CD4-positive, alpha-beta T cell treated with Interleukin-21 for 1 hour (primary cell): ENCODE measurements around the gene TEP1.

ENCODE experiments used
- DNase-seq: peaks from one replicate; pipeline ENCODE4 v3.0.0-alpha.2; 2020

TEP1 gene

GRCh38 chr14:20334017-20334416 is 79.3 kb downstream of the TEP1 start:
- no peak for DNase-seq

DNA sequence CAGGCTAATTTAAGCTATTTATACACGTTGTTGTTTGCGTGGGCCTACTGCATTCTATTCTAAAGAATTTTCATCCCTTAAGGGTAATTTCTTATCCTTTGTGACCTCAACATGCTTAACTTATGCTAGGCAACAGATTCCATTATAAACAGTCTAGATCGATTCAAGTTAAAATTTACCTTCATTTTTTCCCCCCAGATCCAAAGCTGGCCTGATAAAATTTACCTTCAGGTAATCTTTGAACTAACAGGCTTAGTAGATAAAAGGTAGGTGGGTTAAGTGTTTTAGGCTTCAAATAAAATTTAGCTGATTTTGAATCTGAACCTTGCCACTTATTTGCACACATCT is 79.8 kb downstream of the TEP1 start:
- DNase-seq, result no peak

GRCh38 chr14:20332788-20333493 is 80.4 kb downstream of the TEP1 start, which contains the start of gene CCNB1IP1:
TSS of gene CCNB1IP1 (minus strand) at chr14:20333279. CDS start at chr14:20316523, 16,756 bp downstream.
- DNase-seq, result peak; percentile 84

- DNase-seq, result no peak
These were observed 80.9 kb downstream of the TEP1 start for GRCh38 chr14:20332431-20332787.

DNA sequence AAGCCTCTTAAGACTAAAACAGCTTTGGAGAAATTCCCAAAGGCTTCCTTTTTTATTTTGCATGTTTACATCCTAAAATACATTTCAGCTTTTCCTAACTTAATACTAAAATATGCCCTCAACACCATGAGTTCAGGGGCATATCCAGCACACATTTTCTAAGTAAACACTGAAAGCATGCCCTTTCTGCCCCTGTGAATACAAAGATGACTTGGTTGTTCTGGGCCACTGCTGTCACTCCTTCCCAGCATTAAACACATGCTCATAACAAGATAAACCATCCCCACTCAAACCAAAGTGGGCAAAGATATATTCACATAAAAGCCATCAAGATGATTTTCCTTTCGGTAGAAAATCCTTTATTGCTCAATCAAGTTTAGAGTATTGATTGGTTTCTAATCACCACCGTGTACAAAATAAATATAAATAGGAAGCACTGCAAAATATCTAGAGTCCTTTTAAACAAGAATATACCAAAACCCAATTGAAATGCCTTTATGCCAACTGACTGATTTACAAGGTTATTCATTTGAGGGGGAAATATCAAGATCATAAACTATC is 82.2 kb downstream of the TEP1 start:
- DNase-seq, result no peak

DNA sequence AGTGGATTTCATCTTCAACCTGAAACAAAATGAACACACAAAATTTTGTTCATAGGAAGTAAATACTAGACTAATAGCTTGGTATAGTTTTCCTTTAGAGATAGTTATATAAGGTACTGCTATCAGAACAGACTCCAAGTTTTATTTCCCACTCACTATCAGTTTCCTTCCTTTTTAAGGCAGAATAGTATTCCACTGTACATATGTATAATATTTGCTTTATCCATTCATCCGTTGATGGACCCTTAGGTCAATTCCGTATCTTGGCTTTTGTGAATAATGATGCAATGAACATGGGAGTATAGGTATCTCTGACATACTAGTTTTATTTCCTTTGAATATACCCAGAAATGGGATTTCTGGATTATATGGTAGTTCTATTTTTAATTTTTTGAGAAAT is 83.9 kb downstream of the TEP1 start:
- DNase-seq, result no peak

- no peak for DNase-seq
These were observed 84.6 kb downstream of the TEP1 start for GRCh38 chr14:20328705-20329104.

GRCh38 chr14:20327005-20327869 is 86.1 kb downstream of the TEP1 start:
- DNase-seq, result peak; percentile 80

DNA sequence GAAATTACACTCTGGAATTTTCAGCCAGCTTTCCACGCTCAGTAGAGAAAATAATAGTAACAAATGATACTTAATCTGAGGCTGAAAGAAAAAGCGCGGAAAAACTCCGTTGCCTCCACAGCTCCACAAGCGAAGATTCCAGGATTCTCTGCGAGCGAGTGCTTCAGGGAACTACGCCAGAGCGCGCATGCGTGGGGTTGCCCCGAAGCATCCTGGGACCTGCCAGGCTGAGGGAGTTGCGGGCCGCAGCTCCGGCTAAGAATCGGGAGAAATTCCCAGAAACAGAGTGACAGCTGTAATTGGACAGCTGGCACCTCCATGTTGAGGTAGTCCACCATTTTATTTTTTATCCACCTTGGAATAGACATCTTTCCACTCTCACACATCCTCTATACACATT is 95.6 kb downstream of the TEP1 start:
- no peak for DNase-seq
